Activated T-cell treated with anti-CD3 and anti-CD28 coated beads for 48 hours (primary cell): Measurements from ENCODE around the gene MPDZ.

Experiments
- DNase-seq: peaks from one replicate; pipeline ENCODE4 v3.0.0-alpha.2; 2020; ENCODE audit warnings: low read depth

MPDZ gene

GRCh38 chr9:13082796-13083195 lies 196.7 kb downstream of the MPDZ start:
- DNase-seq: no peak

- no peak for DNase-seq
Measured at GRCh38 chr9:13078164-13078563, 201.3 kb downstream of the MPDZ start.

GRCh38 chr9:13076616-13077015 lies 202.9 kb downstream of the MPDZ start:
- no peak for DNase-seq

GRCh38 chr9:13071921-13072320 lies 207.6 kb downstream of the MPDZ start:
- no peak for DNase-seq

GRCh38 chr9:13070612-13071595 lies 208.6 kb downstream of the MPDZ start:
- DNase-seq: no peak

GRCh38 chr9:13069498-13069897 lies 210.0 kb downstream of the MPDZ start:
- DNase-seq: no peak

- no peak for DNase-seq
Measured at GRCh38 chr9:13064676-13065075, 214.8 kb downstream of the MPDZ start.

- DNase-seq: no peak
Measured at GRCh38 chr9:13063880-13064459, 215.5 kb downstream of the MPDZ start.

- no peak for DNase-seq
Measured at GRCh38 chr9:13061390-13061789, 218.1 kb downstream of the MPDZ start.
